HFF-Myc (cell line): ENCODE results near the gene CALHM6.

Source experiments
- DNase-seq: peaks from one replicate; pipeline ENCODE4 v3.0.0-alpha.2; 2011; ENCODE audit warnings: low read depth; ENCODE audit errors: extremely low read depth
- H3K4me3 ChIP-seq: replicated peaks from 2 replicates; pipeline ENCODE4 v1.5.1; 2011; ENCODE audit warnings: low read depth, mild to moderate bottlenecking, control low read depth, low read length
- TF ChIP-seq, protein P1 (sequence below): IDR thresholded peaks from 2 replicates; pipeline ENCODE4 v1.5.1; 2012; ENCODE audit warnings: mild to moderate bottlenecking, low read depth, low read length, control low read depth; ENCODE audit errors: missing control alignments

Gene CALHM6

DNA sequence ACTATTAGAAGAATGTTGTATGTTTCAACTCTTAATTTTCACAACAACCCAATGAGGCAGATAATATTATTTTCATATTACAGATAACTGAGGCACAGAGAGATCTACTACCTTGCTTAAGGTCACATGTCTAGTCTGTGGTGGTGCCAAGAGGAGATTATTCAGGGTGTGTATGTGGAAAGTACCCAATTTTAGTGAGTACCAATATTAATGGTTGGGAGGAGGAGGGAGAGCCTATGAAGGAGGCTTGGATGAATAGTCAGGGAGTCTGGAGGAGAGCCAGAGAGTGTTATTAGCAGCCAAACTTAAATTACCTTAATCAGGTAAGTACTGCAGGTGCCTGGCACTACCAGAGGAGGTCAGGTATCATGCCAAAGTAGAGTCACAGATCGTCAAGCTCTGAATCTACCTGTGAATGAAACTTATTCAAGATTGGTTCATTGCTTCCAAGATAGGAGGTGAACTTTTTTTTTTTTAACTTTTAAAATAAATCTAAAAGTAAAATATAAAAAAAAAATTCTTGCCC is 10.9 kb upstream of the CALHM6 start:
- TF ChIP-seq, protein P1, sequence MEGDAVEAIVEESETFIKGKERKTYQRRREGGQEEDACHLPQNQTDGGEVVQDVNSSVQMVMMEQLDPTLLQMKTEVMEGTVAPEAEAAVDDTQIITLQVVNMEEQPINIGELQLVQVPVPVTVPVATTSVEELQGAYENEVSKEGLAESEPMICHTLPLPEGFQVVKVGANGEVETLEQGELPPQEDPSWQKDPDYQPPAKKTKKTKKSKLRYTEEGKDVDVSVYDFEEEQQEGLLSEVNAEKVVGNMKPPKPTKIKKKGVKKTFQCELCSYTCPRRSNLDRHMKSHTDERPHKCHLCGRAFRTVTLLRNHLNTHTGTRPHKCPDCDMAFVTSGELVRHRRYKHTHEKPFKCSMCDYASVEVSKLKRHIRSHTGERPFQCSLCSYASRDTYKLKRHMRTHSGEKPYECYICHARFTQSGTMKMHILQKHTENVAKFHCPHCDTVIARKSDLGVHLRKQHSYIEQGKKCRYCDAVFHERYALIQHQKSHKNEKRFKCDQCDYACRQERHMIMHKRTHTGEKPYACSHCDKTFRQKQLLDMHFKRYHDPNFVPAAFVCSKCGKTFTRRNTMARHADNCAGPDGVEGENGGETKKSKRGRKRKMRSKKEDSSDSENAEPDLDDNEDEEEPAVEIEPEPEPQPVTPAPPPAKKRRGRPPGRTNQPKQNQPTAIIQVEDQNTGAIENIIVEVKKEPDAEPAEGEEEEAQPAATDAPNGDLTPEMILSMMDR: no peak
- DNase-seq: no peak
- no peak overlapping the region for H3K4me3 ChIP-seq

DNA sequence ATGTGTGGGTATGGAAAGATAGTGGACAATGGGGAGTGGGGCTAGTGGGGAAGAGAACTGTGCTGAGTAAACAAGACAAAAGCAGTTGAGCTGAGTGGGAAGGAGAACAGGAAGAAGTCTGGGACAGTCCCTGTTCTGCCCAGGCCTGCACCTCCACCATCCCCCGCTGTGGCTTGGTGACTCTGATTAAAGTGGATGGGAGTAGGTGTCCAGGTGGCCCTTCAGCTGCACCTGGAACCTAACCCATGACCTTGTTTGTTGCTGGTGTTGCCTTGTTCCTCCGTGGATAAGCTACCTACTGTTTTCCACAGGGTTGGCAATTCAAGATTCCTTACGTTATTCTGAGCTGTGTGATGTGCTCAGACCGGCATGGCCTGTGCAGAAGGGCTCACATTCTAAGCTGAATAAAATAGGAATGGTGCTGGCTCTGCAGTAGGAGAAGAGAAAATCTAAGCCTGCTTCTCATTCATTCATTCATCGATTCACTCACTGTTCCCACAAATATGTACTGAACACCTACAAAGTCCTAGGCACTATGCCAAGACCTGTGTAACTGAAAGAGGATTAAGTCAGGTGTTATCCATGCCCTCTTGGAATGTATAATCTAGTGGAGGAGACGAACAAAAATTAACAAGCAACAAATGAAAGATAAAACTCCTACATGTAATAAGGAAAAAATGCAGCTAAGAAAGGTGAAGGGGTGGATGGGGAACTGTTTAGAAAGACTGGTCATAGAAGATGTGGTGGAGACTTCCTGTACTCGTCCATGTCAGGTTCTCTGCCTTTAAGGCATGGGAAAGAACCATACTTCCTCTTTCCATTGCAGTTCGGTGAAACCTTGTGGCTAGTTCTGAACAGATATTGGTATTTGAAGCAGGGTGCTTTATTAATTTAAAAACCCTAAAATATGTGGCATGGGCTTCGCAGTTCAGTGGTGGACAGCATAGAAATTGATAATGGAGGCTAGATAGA is 10.1 kb upstream of the CALHM6 start:
- no peak overlapping the region for H3K4me3 ChIP-seq
- no peak for DNase-seq
- TF ChIP-seq, protein P1: no peak

- no peak for DNase-seq
- H3K4me3 ChIP-seq: no peak overlapping the region
- TF ChIP-seq, protein P1: no peak
Measured at GRCh38 chr6:116451916-116452315, 9.3 kb upstream of the CALHM6 start.

DNA sequence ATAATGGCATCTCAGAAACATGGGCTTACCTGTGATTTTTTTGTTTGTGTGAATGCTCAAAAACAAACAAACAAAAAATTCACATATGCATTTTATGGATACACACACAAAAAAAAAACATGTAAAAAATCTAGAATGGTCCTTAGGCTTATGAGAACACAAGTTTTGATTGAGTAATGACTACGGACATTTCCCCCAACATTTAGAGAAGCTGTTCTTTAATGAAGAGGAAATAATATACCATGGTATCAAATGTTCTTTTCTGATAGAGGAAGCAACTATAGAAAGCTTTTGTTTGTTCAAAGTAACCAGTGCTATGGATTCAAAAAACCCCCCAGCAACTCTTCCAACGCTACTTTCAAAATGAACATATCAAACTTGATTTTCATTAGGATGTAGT is 8.6 kb upstream of the CALHM6 start:
- DNase-seq: no peak
- TF ChIP-seq, protein P1: no peak
- no peak overlapping the region for H3K4me3 ChIP-seq

DNA sequence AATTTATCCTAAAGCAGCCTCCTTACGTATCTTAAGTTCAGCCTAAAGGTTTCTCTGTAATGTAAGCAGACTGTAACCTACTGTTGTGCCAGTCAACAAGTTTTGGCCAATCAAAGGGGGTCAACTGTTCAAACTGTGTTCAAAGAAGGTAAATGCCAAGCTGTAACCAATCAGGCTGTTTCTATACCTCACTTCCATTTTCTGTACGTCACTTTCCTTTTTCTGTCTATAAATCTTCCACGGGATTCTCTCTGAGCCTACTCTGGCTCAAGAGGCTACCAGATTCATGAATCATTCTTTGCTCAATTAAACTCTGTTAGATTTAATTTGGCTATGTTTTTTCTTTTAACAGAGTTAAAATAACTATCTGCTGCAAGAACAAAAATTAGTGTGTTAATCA is 5.1 kb upstream of the CALHM6 start:
- TF ChIP-seq, protein P1: no peak
- no peak overlapping the region for H3K4me3 ChIP-seq
- DNase-seq: no peak

GRCh38 chr6:116456927-116457326 is 4.2 kb upstream of the CALHM6 start:
- H3K4me3 ChIP-seq: no peak overlapping the region
- TF ChIP-seq, protein P1: no peak
- no peak for DNase-seq

DNA sequence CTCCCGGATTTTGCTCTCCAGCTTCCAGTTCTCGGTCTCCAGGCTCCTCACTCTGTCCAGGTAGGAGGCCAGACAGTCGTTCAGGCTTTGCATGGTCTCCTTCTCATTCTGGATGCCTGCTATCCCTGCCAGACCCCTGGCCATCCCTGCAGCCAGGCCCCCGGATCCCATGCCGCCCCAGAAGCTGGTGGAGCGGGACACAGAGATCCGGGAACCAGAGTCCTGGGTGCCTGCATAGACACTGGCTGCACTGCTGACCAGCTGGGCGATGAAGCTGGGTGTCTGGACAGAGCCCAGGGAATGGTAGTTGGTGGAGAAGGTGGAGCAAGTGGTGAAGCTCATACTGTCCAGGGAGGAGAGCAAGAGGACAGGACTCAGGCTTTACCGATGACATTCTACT is 2.9 kb upstream of the CALHM6 start:
- DNase-seq: no peak
- no peak overlapping the region for H3K4me3 ChIP-seq
- TF ChIP-seq, protein P1: no peak
